SK-N-MC (cell line): Measurements from ENCODE around the gene OR13H1.

ENCODE experiments used
- EZH2 ChIP-seq: fragments of 200-600 bp; sonication (generic); IDR thresholded peaks from one replicate; pipeline ENCODE4 v1.6.1; 2017; ENCODE audit warnings: antibody characterized with exemption
- FOXP2 ChIP-seq: optimal IDR thresholded peaks from 2 replicates; pipeline ENCODE3; 2011; ENCODE audit warnings: mild to moderate bottlenecking, moderate library complexity; ENCODE audit not compliant: insufficient read depth; ENCODE audit errors: extremely low read length, control extremely low read depth
- POLR2AphosphoS5 ChIP-seq: IDR thresholded peaks from 2 replicates; pipeline ENCODE4 v1.6.1; 2012; ENCODE audit warnings: mild to moderate bottlenecking, low read depth, low read length, borderline replicate concordance

DNA sequence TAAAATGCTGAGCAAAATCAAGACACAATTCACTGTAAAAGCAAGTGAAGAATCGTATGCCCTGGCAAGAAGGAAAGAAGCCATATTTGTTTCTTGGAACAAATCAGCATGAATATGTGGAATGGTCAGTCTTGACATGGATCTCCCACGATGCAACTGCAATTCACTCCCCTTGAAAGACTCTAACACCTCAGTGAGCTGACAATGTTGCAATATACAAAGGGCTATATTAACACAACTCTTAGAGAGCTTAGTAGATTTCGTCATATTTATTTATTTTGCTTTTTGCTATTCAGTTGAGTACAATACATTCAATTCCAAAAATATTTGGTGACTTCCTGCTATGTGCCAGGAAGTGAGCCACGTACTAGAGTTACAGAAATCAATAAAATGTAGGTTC, 14.7 kb downstream of the OR13H1 start:
- no peak for TF ChIP-seq EZH2
- TF ChIP-seq POLR2AphosphoS5, result no peak
- TF ChIP-seq FOXP2, result no peak
